ENCODE data around the gene SMCO3. TPM values are rescaled to one million over a fixed set of nuclear protein-coding genes. Genes with fewer than 3 reads are reported as not detected.

The SMCO3 gene
- total and polyA plus RNA-seq, 2 of the 13 experiments (the other 11 are each of a cell fraction or from before 2014, with no cell fraction given) = 0.29 to 0.42 TPM

DNA sequence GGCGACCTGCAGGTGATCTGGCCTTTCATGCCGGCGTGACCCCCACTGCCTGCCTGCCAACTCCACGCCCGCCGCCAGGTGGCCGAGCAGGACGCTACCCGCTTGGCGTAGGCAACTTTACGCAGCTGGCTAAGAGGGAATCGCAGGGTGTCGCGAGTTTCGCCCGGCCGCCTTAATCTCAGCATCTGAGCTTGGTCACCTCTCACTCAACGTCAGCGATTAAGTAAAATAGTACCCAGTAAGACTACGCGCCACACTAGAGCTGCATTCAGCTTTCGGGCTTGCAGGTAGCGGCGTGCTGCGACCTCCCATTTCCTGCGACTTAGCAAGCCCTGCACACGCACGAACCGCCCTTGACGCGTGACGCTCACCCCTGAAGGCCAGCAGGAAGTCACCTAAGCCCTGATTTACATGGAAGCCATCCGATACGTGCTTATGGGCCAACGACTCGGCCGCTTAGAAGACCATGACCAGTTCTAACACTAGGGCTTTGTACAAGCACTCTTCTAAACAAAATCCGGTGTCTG is 44.0 kb downstream of the SMCO3 start (continued):
- TF ChIP-seq NR2F6 (IDR thresholded peaks at IDR 0.05) (no peak; the same call in 1 of the 2 replicates), NR2F6 (CRISPR knock-in tag; IDR thresholded peaks at IDR 0.05) (peak; percentile 54), NR2C2 (CRISPR knock-in tag; IDR thresholded peaks at IDR 0.05; ENCODE audit: borderline replicate concordance) (peak; percentile 23; the same call in 1 of the 2 replicates), ZFP36L2 (CRISPR knock-in tag; IDR thresholded peaks at IDR 0.05) (no peak), ZNF180 (CRISPR knock-in tag; IDR thresholded peaks at IDR 0.05; ENCODE audit: borderline replicate concordance, low read depth) (no peak), REXO4 (CRISPR knock-in tag; IDR thresholded peaks at IDR 0.05; ENCODE audit: borderline replicate concordance) (no peak), ZNF160 (CRISPR knock-in tag; IDR thresholded peaks at IDR 0.05) (no peak), ATF7-NPFF (CRISPR knock-in tag; IDR thresholded peaks at IDR 0.05; ENCODE audit: low read depth) (no peak; the same call in 1 of the 2 replicates), MTF1 (CRISPR knock-in tag; IDR thresholded peaks at IDR 0.05) (no peak), CEBPB (IDR thresholded peaks at IDR 0.05; ENCODE audit: borderline replicate concordance, low read depth, low read length) (no peak), ATF7 (IDR thresholded peaks at IDR 0.05) (no peak), ATF7 (CRISPR knock-in tag; IDR thresholded peaks at IDR 0.05) (no peak), ZNF556 (CRISPR knock-in tag; IDR thresholded peaks at IDR 0.05; ENCODE audit: borderline replicate concordance) (peak; percentile 84; the same call in 1 of the 2 replicates)
- TF ChIP-seq, protein P1, sequence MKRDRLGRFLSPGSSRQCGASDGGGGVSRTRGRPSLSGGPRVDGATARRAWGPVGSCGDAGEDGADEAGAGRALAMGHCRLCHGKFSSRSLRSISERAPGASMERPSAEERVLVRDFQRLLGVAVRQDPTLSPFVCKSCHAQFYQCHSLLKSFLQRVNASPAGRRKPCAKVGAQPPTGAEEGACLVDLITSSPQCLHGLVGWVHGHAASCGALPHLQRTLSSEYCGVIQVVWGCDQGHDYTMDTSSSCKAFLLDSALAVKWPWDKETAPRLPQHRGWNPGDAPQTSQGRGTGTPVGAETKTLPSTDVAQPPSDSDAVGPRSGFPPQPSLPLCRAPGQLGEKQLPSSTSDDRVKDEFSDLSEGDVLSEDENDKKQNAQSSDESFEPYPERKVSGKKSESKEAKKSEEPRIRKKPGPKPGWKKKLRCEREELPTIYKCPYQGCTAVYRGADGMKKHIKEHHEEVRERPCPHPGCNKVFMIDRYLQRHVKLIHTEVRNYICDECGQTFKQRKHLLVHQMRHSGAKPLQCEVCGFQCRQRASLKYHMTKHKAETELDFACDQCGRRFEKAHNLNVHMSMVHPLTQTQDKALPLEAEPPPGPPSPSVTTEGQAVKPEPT (CRISPR knock-in tag; IDR thresholded peaks at IDR 0.05; ENCODE audit: low read depth) = no peak
- TF ChIP-seq, protein P2, sequence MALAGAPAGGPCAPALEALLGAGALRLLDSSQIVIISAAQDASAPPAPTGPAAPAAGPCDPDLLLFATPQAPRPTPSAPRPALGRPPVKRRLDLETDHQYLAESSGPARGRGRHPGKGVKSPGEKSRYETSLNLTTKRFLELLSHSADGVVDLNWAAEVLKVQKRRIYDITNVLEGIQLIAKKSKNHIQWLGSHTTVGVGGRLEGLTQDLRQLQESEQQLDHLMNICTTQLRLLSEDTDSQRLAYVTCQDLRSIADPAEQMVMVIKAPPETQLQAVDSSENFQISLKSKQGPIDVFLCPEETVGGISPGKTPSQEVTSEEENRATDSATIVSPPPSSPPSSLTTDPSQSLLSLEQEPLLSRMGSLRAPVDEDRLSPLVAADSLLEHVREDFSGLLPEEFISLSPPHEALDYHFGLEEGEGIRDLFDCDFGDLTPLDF (CRISPR knock-in tag; IDR thresholded peaks at IDR 0.05) = no peak
- TF ChIP-seq, protein P3, sequence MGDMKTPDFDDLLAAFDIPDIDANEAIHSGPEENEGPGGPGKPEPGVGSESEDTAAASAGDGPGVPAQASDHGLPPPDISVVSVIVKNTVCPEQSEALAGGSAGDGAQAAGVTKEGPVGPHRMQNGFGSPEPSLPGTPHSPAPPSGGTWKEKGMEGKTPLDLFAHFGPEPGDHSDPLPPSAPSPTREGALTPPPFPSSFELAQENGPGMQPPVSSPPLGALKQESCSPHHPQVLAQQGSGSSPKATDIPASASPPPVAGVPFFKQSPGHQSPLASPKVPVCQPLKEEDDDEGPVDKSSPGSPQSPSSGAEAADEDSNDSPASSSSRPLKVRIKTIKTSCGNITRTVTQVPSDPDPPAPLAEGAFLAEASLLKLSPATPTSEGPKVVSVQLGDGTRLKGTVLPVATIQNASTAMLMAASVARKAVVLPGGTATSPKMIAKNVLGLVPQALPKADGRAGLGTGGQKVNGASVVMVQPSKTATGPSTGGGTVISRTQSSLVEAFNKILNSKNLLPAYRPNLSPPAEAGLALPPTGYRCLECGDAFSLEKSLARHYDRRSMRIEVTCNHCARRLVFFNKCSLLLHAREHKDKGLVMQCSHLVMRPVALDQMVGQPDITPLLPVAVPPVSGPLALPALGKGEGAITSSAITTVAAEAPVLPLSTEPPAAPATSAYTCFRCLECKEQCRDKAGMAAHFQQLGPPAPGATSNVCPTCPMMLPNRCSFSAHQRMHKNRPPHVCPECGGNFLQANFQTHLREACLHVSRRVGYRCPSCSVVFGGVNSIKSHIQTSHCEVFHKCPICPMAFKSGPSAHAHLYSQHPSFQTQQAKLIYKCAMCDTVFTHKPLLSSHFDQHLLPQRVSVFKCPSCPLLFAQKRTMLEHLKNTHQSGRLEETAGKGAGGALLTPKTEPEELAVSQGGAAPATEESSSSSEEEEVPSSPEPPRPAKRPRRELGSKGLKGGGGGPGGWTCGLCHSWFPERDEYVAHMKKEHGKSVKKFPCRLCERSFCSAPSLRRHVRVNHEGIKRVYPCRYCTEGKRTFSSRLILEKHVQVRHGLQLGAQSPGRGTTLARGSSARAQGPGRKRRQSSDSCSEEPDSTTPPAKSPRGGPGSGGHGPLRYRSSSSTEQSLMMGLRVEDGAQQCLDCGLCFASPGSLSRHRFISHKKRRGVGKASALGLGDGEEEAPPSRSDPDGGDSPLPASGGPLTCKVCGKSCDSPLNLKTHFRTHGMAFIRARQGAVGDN (CRISPR knock-in tag; IDR thresholded peaks at IDR 0.05) = peak; percentile 92
- TF ChIP-seq, protein P4, sequence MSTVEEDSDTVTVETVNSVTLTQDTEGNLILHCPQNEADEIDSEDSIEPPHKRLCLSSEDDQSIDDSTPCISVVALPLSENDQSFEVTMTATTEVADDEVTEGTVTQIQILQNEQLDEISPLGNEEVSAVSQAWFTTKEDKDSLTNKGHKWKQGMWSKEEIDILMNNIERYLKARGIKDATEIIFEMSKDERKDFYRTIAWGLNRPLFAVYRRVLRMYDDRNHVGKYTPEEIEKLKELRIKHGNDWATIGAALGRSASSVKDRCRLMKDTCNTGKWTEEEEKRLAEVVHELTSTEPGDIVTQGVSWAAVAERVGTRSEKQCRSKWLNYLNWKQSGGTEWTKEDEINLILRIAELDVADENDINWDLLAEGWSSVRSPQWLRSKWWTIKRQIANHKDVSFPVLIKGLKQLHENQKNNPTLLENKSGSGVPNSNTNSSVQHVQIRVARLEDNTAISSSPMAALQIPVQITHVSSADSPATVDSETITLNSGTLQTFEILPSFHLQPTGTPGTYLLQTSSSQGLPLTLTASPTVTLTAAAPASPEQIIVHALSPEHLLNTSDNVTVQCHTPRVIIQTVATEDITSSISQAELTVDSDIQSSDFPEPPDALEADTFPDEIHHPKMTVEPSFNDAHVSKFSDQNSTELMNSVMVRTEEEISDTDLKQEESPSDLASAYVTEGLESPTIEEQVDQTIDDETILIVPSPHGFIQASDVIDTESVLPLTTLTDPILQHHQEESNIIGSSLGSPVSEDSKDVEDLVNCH (CRISPR knock-in tag; IDR thresholded peaks at IDR 0.05) = no peak
- TF ChIP-seq, protein P5, sequence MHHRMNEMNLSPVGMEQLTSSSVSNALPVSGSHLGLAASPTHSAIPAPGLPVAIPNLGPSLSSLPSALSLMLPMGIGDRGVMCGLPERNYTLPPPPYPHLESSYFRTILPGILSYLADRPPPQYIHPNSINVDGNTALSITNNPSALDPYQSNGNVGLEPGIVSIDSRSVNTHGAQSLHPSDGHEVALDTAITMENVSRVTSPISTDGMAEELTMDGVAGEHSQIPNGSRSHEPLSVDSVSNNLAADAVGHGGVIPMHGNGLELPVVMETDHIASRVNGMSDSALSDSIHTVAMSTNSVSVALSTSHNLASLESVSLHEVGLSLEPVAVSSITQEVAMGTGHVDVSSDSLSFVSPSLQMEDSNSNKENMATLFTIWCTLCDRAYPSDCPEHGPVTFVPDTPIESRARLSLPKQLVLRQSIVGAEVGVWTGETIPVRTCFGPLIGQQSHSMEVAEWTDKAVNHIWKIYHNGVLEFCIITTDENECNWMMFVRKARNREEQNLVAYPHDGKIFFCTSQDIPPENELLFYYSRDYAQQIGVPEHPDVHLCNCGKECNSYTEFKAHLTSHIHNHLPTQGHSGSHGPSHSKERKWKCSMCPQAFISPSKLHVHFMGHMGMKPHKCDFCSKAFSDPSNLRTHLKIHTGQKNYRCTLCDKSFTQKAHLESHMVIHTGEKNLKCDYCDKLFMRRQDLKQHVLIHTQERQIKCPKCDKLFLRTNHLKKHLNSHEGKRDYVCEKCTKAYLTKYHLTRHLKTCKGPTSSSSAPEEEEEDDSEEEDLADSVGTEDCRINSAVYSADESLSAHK (CRISPR knock-in tag; IDR thresholded peaks at IDR 0.05; ENCODE audit: borderline replicate concordance) = no peak
